ENCODE results near the gene DNAH9. TPM values are rescaled to one million over a fixed set of nuclear protein-coding genes. Genes with fewer than 3 reads are reported as not detected.

The DNAH9 gene
- total and polyA plus RNA-seq, 2 donors from 2014 or later = 3.7 to 6.9 TPM

GRCh38 chr17:11916091-11916490, 317.8 kb downstream of the DNAH9 start:
- DNase-seq (no peak), FAIRE-seq (no peak)
- H3K4me1 ChIP-seq (ENCODE audit: control insufficient read depth in 2 of 3, insufficient read depth in 2 of 3, low read depth in 1 of 3, low read length in 3 of 3) = no peaks in the 10 kb centered on the region

GRCh38 chr17:11917415-11917814, 319.1 kb downstream of the DNAH9 start:
- TF ChIP-seq CTCF (IDR thresholded peaks at IDR 0.05; ENCODE audit: borderline replicate concordance, extremely low read depth, insufficient read depth) = no peak
- DNase-seq (no peak), FAIRE-seq (no peak)

More at GRCh38 chr17:11916091-11916490, 317.8 kb downstream of the DNAH9 start:
- Histone ChIP-seq H3K27ac (ENCODE audit: low read depth in 2 of 2, low read length in 2 of 2) (no peak overlapping the region), H3K9me3 (ENCODE audit: control insufficient read depth in 2 of 3, insufficient read depth in 1 of 3, low read length in 3 of 3) (peaks cover 0 to 3% (median 0%) of the 10 kb centered on the region in 3 donors), H3K36me3 (ENCODE audit: control insufficient read depth in 2 of 3, insufficient read depth in 3 of 3, low read length in 3 of 3) (no peaks in the 10 kb centered on the region), H3K9ac (ENCODE audit: low read length in 3 of 3) (no peak overlapping the region), H3K27me3 (ENCODE audit: control insufficient read depth, insufficient read depth, low read length) (no peaks in the 10 kb centered on the region), H3K4me3 (ENCODE audit: low read length in 3 of 3) (no peak overlapping the region)
- intact Hi-C loops (cut with DNase I) = no loop called here
- TF ChIP-seq CTCF (IDR thresholded peaks at IDR 0.05; ENCODE audit: borderline replicate concordance, extremely low read depth, insufficient read depth) = no peak

GRCh38 chr17:11921296-11921695, 323.0 kb downstream of the DNAH9 start:
- H3K4me3 ChIP-seq (ENCODE audit: low read length in 3 of 3) = no peak overlapping the region
- no peaks in the 10 kb centered on the region for H3K27me3 ChIP-seq (ENCODE audit: control insufficient read depth, insufficient read depth, low read length)
- intact Hi-C loops (cut with DNase I) = no loop called here
- no peak for FAIRE-seq
- no peak for DNase-seq
- TF ChIP-seq CTCF (IDR thresholded peaks at IDR 0.05; ENCODE audit: borderline replicate concordance, extremely low read depth, insufficient read depth) = no peak
- H3K27ac ChIP-seq (ENCODE audit: low read depth in 2 of 2, low read length in 2 of 2) = no peak overlapping the region
- no peak overlapping the region for H3K9ac ChIP-seq (ENCODE audit: low read length in 3 of 3)
- no peaks in the 10 kb centered on the region for H3K36me3 ChIP-seq (ENCODE audit: control insufficient read depth in 2 of 3, insufficient read depth in 3 of 3, low read length in 3 of 3)
- no peaks in the 10 kb centered on the region for H3K9me3 ChIP-seq (ENCODE audit: control insufficient read depth in 2 of 3, insufficient read depth in 1 of 3, low read length in 3 of 3)
- no peaks in the 10 kb centered on the region for H3K4me1 ChIP-seq (ENCODE audit: control insufficient read depth in 2 of 3, insufficient read depth in 2 of 3, low read depth in 1 of 3, low read length in 3 of 3)

More at GRCh38 chr17:11917415-11917814, 319.1 kb downstream of the DNAH9 start:
- Histone ChIP-seq H3K4me1 (ENCODE audit: control insufficient read depth in 2 of 3, insufficient read depth in 2 of 3, low read depth in 1 of 3, low read length in 3 of 3) (no peaks in the 10 kb centered on the region), H3K9me3 (ENCODE audit: control insufficient read depth in 2 of 3, insufficient read depth in 1 of 3, low read length in 3 of 3) (no peaks in the 10 kb centered on the region), H3K9ac (ENCODE audit: low read length in 3 of 3) (no peak overlapping the region), H3K4me3 (ENCODE audit: low read length in 3 of 3) (no peak overlapping the region), H3K36me3 (ENCODE audit: control insufficient read depth in 2 of 3, insufficient read depth in 3 of 3, low read length in 3 of 3) (no peaks in the 10 kb centered on the region), H3K27ac (ENCODE audit: low read depth in 2 of 2, low read length in 2 of 2) (no peak overlapping the region), H3K27me3 (ENCODE audit: control insufficient read depth, insufficient read depth, low read length) (no peaks in the 10 kb centered on the region)
- intact Hi-C loops (cut with DNase I) = no loop called here

- Histone ChIP-seq H3K4me1 (ENCODE audit: control insufficient read depth in 2 of 3, insufficient read depth in 2 of 3, low read depth in 1 of 3, low read length in 3 of 3) (no peaks in the 10 kb centered on the region), H3K9ac (ENCODE audit: low read length in 3 of 3) (no peak overlapping the region), H3K27me3 (ENCODE audit: control insufficient read depth, insufficient read depth, low read length) (no peaks in the 10 kb centered on the region), H3K9me3 (ENCODE audit: control insufficient read depth in 2 of 3, insufficient read depth in 1 of 3, low read length in 3 of 3) (no peaks in the 10 kb centered on the region), H3K27ac (ENCODE audit: low read depth in 2 of 2, low read length in 2 of 2) (no peak overlapping the region), H3K4me3 (ENCODE audit: low read length in 3 of 3) (no peak overlapping the region), H3K36me3 (ENCODE audit: control insufficient read depth in 2 of 3, insufficient read depth in 3 of 3, low read length in 3 of 3) (no peaks in the 10 kb centered on the region)
- intact Hi-C loops (cut with DNase I) = no loop called here
- DNase-seq (no peak), FAIRE-seq (no peak)
- TF ChIP-seq CTCF (IDR thresholded peaks at IDR 0.05; ENCODE audit: borderline replicate concordance, extremely low read depth, insufficient read depth) = no peak
Measured at GRCh38 chr17:11922638-11923037, 324.4 kb downstream of the DNAH9 start.
